A549 (cell line): Measurements from ENCODE around the gene SLC9A1. TPM values are rescaled to one million over a fixed set of nuclear protein-coding genes. Genes with fewer than 3 reads are reported as not detected.

ENCODE experiments used
- ATAC-seq, 2 experiments: fragments of 200-7000 bp in 1 of 2; fragments of >200 bp in 1 of 2; cut with Nextera tagmentation in 1 of 2; cut with Tn5 transposase in 1 of 2; 3 replicates each; pipeline versions ENCODE4 v1.8.0 to v1.9.1; 2018 to 2020; ENCODE audit warnings: mild to moderate bottlenecking in 1 of 2, moderate library complexity in 1 of 2
- CTCF ChIA-PET: fragments of 300-600 bp; sonication (Branson Sonifier 250); formaldehyde crosslinking; extraction: SDS; loops from one replicate; lab custom pipeline; 2021; ENCODE audit warnings: antibody characterized with exemption, inconsistent platforms; lab: Yijun Ruan, JAX
- POLR2A ChIA-PET: fragments of 350-600 bp; formaldehyde crosslinking; extraction: SDS; loops from one replicate; lab custom pipeline; 2021; ENCODE audit warnings: antibody characterized with exemption, inconsistent platforms; lab: Yijun Ruan, JAX
- DNase-seq, 2 experiments: peaks; one replicate each; pipeline versions ENCODE4 v3.0.0 to v3.0.0-alpha.2; 2011 to 2016; ENCODE audit warnings: low read depth in 1 of 2, low spot score in 1 of 2
- FAIRE-seq: peaks from 2 replicates; lab custom pipeline; 2011; peaks lifted over from hg19 to GRCh38; lab: Jason Lieb, UNC
- H3K27ac ChIP-seq, 2 experiments: fragments of >200 bp; sonication (Bioruptor Twin); formaldehyde crosslinking; 3 replicates each; pipeline ENCODE4 v1.5.1; 2016 to 2017
- H3K4me1 ChIP-seq: fragments of >200 bp; sonication (Bioruptor Twin); formaldehyde crosslinking; 3 replicates; pipeline ENCODE4 v1.6.1; 2016
- H3K4me2 ChIP-seq: fragments of >200 bp; sonication (Bioruptor Twin); formaldehyde crosslinking; 3 replicates; pipeline ENCODE4 v1.6.1; 2016
- H3K4me3 ChIP-seq: fragments of >200 bp; sonication (Bioruptor Twin); formaldehyde crosslinking; 3 replicates; pipeline ENCODE4 v1.5.1; 2016
- H3K9me3 ChIP-seq: fragments of >200 bp; sonication (Bioruptor Twin); formaldehyde crosslinking; 3 replicates; pipeline ENCODE4 v1.6.1; 2016
- BCL3 ChIP-seq: fragments of >200 bp; sonication (Bioruptor Twin); formaldehyde crosslinking; IDR thresholded peaks from 3 replicates; pipeline ENCODE4 v1.6.1; 2016
- BHLHE40 ChIP-seq: IDR thresholded peaks from 2 replicates; pipeline ENCODE4 v1.6.1; 2012; ENCODE audit warnings: low read depth, low read length, inconsistent platforms
- CEBPB ChIP-seq, 2 experiments: fragments of >200 bp in 1 of 2; sonication (Bioruptor Twin) in 1 of 2; formaldehyde crosslinking in 1 of 2; IDR thresholded peaks; 2 replicates each; pipeline ENCODE4 v1.6.1; 2012 to 2016
- CHD2 ChIP-seq: fragments of 150-350 bp; IDR thresholded peaks from 2 replicates; pipeline ENCODE4 v1.6.1; 2014; ENCODE audit warnings: low read length; ENCODE audit not compliant: partially characterized antibody
- CHD4 ChIP-seq: fragments of 200-600 bp; sonication (generic); IDR thresholded peaks from 2 replicates; pipeline ENCODE4 v1.6.1; 2016; ENCODE audit warnings: antibody characterized with exemption, mild to moderate bottlenecking, borderline replicate concordance
- EHF ChIP-seq: fragments of 250-450 bp; sonication (Bioruptor Pico); IDR thresholded peaks from 2 replicates; pipeline ENCODE4 v1.5.0; 2020; ENCODE audit warnings: mild to moderate bottlenecking
- EHMT2 ChIP-seq: fragments of 200-600 bp; sonication (generic); IDR thresholded peaks from 2 replicates; pipeline ENCODE4 v1.6.1; 2016; ENCODE audit warnings: antibody characterized with exemption, low read depth, mild to moderate bottlenecking, moderate library complexity
- EP300 ChIP-seq, 2 experiments: fragments of >200 bp; sonication (Bioruptor Twin); formaldehyde crosslinking; IDR thresholded peaks; 2 replicates in 1 of 2; 3 replicates in 1 of 2; pipeline ENCODE4 v1.6.1; 2016 to 2017
- FOXS1 ChIP-seq: fragments of 250-450 bp; sonication (Bioruptor Pico); IDR thresholded peaks from 2 replicates; pipeline ENCODE4 v1.5.0; 2020; ENCODE audit warnings: mild to moderate bottlenecking, moderate library complexity
- GATA3 ChIP-seq: IDR thresholded peaks from 2 replicates; pipeline ENCODE4 v1.6.1; 2012; ENCODE audit warnings: borderline replicate concordance
- HOXB13 ChIP-seq: fragments of 250-450 bp; sonication (Bioruptor Pico); IDR thresholded peaks from 2 replicates; pipeline ENCODE4 v1.5.0; 2020; ENCODE audit warnings: low read depth, mild to moderate bottlenecking, moderate library complexity
- JUN ChIP-seq, 2 experiments: fragments of >200 bp; sonication (Bioruptor Twin); formaldehyde crosslinking; IDR thresholded peaks; 2 replicates in 1 of 2; 3 replicates in 1 of 2; pipeline ENCODE4 v1.6.1; 2016 to 2017
- MAX ChIP-seq: IDR thresholded peaks from 2 replicates; pipeline ENCODE4 v1.6.1; 2012
- MYC ChIP-seq: IDR thresholded peaks from 2 replicates; pipeline ENCODE4 v1.6.1; 2012; ENCODE audit warnings: mild to moderate bottlenecking, inconsistent platforms, low read length, improper control_type of control experiment, borderline replicate concordance
- NPAS2 ChIP-seq: fragments of 250-450 bp; sonication (Bioruptor Pico); IDR thresholded peaks from 2 replicates; pipeline ENCODE4 v1.8.0; 2022; ENCODE audit warnings: mild to moderate bottlenecking, moderate library complexity, borderline replicate concordance
- NR3C1 ChIP-seq: fragments of >200 bp; sonication (Bioruptor Twin); formaldehyde crosslinking; IDR thresholded peaks from 3 replicates; pipeline ENCODE4 v1.6.1; 2017
- PBX3 ChIP-seq: IDR thresholded peaks from 2 replicates; pipeline ENCODE4 v1.6.1; 2012
- RAD21 ChIP-seq, 2 experiments: fragments of >200 bp in 1 of 2; sonication (Bioruptor Twin) in 1 of 2; formaldehyde crosslinking in 1 of 2; IDR thresholded peaks in 1 of 2; conservative IDR thresholded peaks in 1 of 2; 2 replicates in 1 of 2; 3 replicates in 1 of 2; pipeline ENCODE4 v1.6.1; 2012 to 2018; ENCODE audit warnings: inconsistent platforms in 1 of 2
- RARB ChIP-seq: fragments of 250-450 bp; sonication (Bioruptor Pico); IDR thresholded peaks from 2 replicates; pipeline ENCODE4 v1.8.0; 2021; ENCODE audit warnings: mild to moderate bottlenecking, moderate library complexity
- RCOR1 ChIP-seq: fragments of 150-350 bp; IDR thresholded peaks from 2 replicates; pipeline ENCODE4 v1.6.1; 2014; ENCODE audit warnings: antibody characterized with exemption, low read length, low read depth
- REST ChIP-seq: fragments of 200-600 bp; sonication (generic); IDR thresholded peaks from 2 replicates; pipeline ENCODE4 v1.6.1; 2016; ENCODE audit warnings: antibody characterized with exemption, mild to moderate bottlenecking, moderate library complexity
- RFX5 ChIP-seq: fragments of 450-650 bp; IDR thresholded peaks from 2 replicates; pipeline ENCODE4 v1.7.1; 2014; ENCODE audit warnings: antibody characterized with exemption, mild to moderate bottlenecking, moderate library complexity
- SREBF2 ChIP-seq: fragments of 450-650 bp; IDR thresholded peaks from 2 replicates; pipeline ENCODE4 v1.6.1; 2014; ENCODE audit warnings: mild to moderate bottlenecking, moderate library complexity
- TP53 ChIP-seq: fragments of 250-450 bp; sonication (Bioruptor Pico); IDR thresholded peaks from 2 replicates; pipeline ENCODE4 v1.5.0; 2021; ENCODE audit warnings: mild to moderate bottlenecking, moderate library complexity
- ZC3H11A ChIP-seq: fragments of 450-650 bp; IDR thresholded peaks from 2 replicates; pipeline ENCODE4 v1.6.1; 2014; ENCODE audit warnings: antibody characterized with exemption, mild to moderate bottlenecking
- WGBS: methylation state at CpG from one replicate; pipeline ENCODE4 v1.1.6; 2017; ENCODE audit errors: missing lambda C conversion rate; 5-methylcytosine and 5-hydroxymethylcytosine counted together
- polyA plus RNA-seq, 4 experiments: library from polyadenylated mRNA; depleted of rRNA in 3 of 4; stranded (reverse); fragments of >200 nt; fragmentation: RNase III in 1 of 4; extraction: RNeasy Plus Mini Kit Qiagen cat#74134 plus additional on column Dnase treatment in 1 of 4; gene quantifications; 2 replicates in 3 of 4; 3 replicates in 1 of 4; pipeline ENCODE4 v1.2.3, GENCODE V29; 2011 to 2017

The SLC9A1 gene
- polyA plus RNA-seq, 2 of the 4 experiments (the other 2 are of a cell fraction) = 7.4 to 8.0 TPM

GRCh38 chr1:27090911-27091310 is 64.0 kb downstream of the SLC9A1 start:
- TF ChIP-seq PBX3 (no peak), RAD21 (conservative IDR thresholded peaks at IDR 0.05 in 1 of 2, IDR thresholded peaks at IDR 0.05 in 1 of 2) (no peak), GATA3 (no peak), RARB (no peak), ZC3H11A (no peak), CEBPB (IDR thresholded peaks at IDR 0.05) (no peak), FOXS1 (CRISPR knock-in tag) (no peak), BHLHE40 (no peak), RFX5 (no peak), CHD2 (no peak), TP53 (CRISPR knock-in tag) (no peak)
- H3K4me2 ChIP-seq = no peak overlapping the region
- no peak overlapping the region for H3K27ac ChIP-seq
- H3K9me3 ChIP-seq = no peaks in the 10 kb centered on the region
- DNase-seq (no peak), FAIRE-seq (no peak), ATAC-seq (no peak)
- WGBS = 75% methylated on average over 5 of the region's 5 CpGs
- no peak overlapping the region for H3K4me3 ChIP-seq
- POLR2A ChIA-PET = no interaction called here
- CTCF ChIA-PET = interaction anchor here (1.3 to 18.9 kb wide), 2 partner anchors 49 to 92 kb away, joined by 3 to 516 read pairs; no protein-coding TSS in a partner anchor
- H3K4me1 ChIP-seq = no peaks in the 10 kb centered on the region

- ChIA-PET CTCF (interaction anchor here (0.6 to 18.9 kb wide), 4 partner anchors 10 to 197 kb away, joined by 3 to 516 read pairs (median 4); no protein-coding TSS in a partner anchor), POLR2A (no interaction called here)
- H3K27ac ChIP-seq = no peak overlapping the region
- no peak overlapping the region for H3K4me2 ChIP-seq
- H3K4me3 ChIP-seq = no peak overlapping the region
- DNase-seq (no peak), FAIRE-seq (no peak), ATAC-seq (no peak)
- TF ChIP-seq EP300 (IDR thresholded peaks at IDR 0.05) = no peak
- no peak for TF ChIP-seq RCOR1
- peaks cover 6% of the 10 kb centered on the region; the same call in 1 of the 3 replicates for H3K9me3 ChIP-seq
- no peaks in the 10 kb centered on the region for H3K4me1 ChIP-seq
- WGBS = 69% methylated on average over 6 of the region's 10 CpGs
Observed at GRCh38 chr1:27087371-27088220, 67.3 kb downstream of the SLC9A1 start.

GRCh38 chr1:27086628-27087027 is 68.3 kb downstream of the SLC9A1 start:
- no peaks in the 10 kb centered on the region for H3K4me1 ChIP-seq
- WGBS = 83% methylated on average over 3 of the region's 3 CpGs
- H3K27ac ChIP-seq = no peak overlapping the region
- POLR2A ChIA-PET = no interaction called here
- CTCF ChIA-PET = interaction anchor here (1.0 to 18.9 kb wide), 3 partner anchors 8 to 45 kb away, joined by 3 to 516 read pairs (median 5); no protein-coding TSS in a partner anchor
- ATAC-seq = no peak
- DNase-seq = no peak
- no peak for FAIRE-seq
- H3K9me3 ChIP-seq = peaks cover 6% of the 10 kb centered on the region; the same call in 1 of the 3 replicates
- no peak overlapping the region for H3K4me2 ChIP-seq
- no peak overlapping the region for H3K4me3 ChIP-seq
- no peak for TF ChIP-seq CHD2
- TF ChIP-seq HOXB13 (CRISPR knock-in tag) = no peak
- TF ChIP-seq MAX = no peak
- TF ChIP-seq JUN (IDR thresholded peaks at IDR 0.05) = no peak
- no peak for TF ChIP-seq MYC
- no peak for TF ChIP-seq RFX5
- no peak for TF ChIP-seq NR3C1
- TF ChIP-seq EHF (CRISPR knock-in tag) = no peak
- no peak for TF ChIP-seq REST
- TF ChIP-seq CHD4 = no peak
- TF ChIP-seq EHMT2 = no peak
- TF ChIP-seq BCL3 = no peak
- no peak for TF ChIP-seq NPAS2 (CRISPR knock-in tag)
- TF ChIP-seq ZC3H11A = no peak
- no peak for TF ChIP-seq SREBF2
- no peak for TF ChIP-seq FOXS1 (CRISPR knock-in tag)
